GM12878 (cell line): ENCODE results near the gene SLC25A27.

ENCODE experiments used
- CBX5 ChIP-seq: sonication (generic); IDR thresholded peaks from 2 replicates; pipeline ENCODE4 v1.6.1; 2016; ENCODE audit warnings: low read depth, moderate library complexity, mild to moderate bottlenecking, inconsistent platforms
- CEBPB ChIP-seq, 2 experiments: fragments of 150-350 bp in 1 of 2; IDR thresholded peaks; 2 replicates each; pipeline ENCODE4 v1.6.1; 2012 to 2014; ENCODE audit warnings: low read depth in 2 of 2, low read length in 2 of 2, borderline replicate concordance in 1 of 2, inconsistent platforms in 1 of 2
- CTCF ChIP-seq, 3 experiments: IDR thresholded peaks in 2 of 3; conservative IDR thresholded peaks in 1 of 3; 2 replicates each; pipeline ENCODE4 v1.5.1; 2011; ENCODE audit warnings: low read depth in 3 of 3, low read length in 3 of 3, mild to moderate bottlenecking in 3 of 3, control low read depth in 2 of 3, moderate library complexity in 2 of 3, inconsistent platforms in 1 of 3, mixed read lengths in 1 of 3; ENCODE audit not compliant: control insufficient read depth in 2 of 3, insufficient read depth in 1 of 3; ENCODE audit errors: extremely low read depth in 1 of 3
- DPF2 ChIP-seq: fragments of 450-650 bp; IDR thresholded peaks from 2 replicates; pipeline ENCODE4 v1.6.1; 2017; ENCODE audit warnings: mild to moderate bottlenecking
- MYC ChIP-seq: IDR thresholded peaks from 2 replicates; pipeline ENCODE4 v1.6.1; 2011; ENCODE audit warnings: mild to moderate bottlenecking, low read length, moderate library complexity, inconsistent platforms; ENCODE audit not compliant: insufficient read depth, insufficient replicate concordance, insufficient read length, severe bottlenecking
- NFYB ChIP-seq: IDR thresholded peaks from 2 replicates; pipeline ENCODE4 v1.6.1; 2011; ENCODE audit warnings: low read depth, mild to moderate bottlenecking, low read length, improper control_type of control experiment, moderate library complexity; ENCODE audit not compliant: insufficient read depth
- TCF12 ChIP-seq: IDR thresholded peaks from 2 replicates; pipeline ENCODE4 v1.6.1; 2011; ENCODE audit warnings: low read depth, mild to moderate bottlenecking, low read length

- TF ChIP-seq CEBPB (IDR thresholded peaks at IDR 0.05; ENCODE audit: borderline replicate concordance in 1 of 2, low read depth in 2 of 2, low read length in 2 of 2) (no peak), CTCF (IDR thresholded peaks at IDR 0.05 in 2 of 3, conservative IDR thresholded peaks at IDR 0.05 in 1 of 3; ENCODE audit: control insufficient read depth in 2 of 3, extremely low read depth in 1 of 3, insufficient read depth in 1 of 3, low read depth in 3 of 3, low read length in 3 of 3) (no peak), MYC (no peak), CBX5 (no peak), TCF12 (no peak), NFYB (no peak), DPF2 (no peak)
Observed at GRCh38 chr6:46629691-46630090, 23.1 kb upstream of the SLC25A27 start.
